ENCODE measurements around the gene NEGR1.

NEGR1 gene

GRCh38 chr1:71780681-71781080, 501.7 kb downstream of the NEGR1 start:
- no peak for DNase-seq (ENCODE audit: low read depth)

- DNase-seq (ENCODE audit: low read depth) = no peak
Measured at GRCh38 chr1:71778940-71779339, 503.4 kb downstream of the NEGR1 start.

- no peak for DNase-seq (ENCODE audit: low read depth)
Measured at GRCh38 chr1:71777094-71777493, 505.2 kb downstream of the NEGR1 start.

- DNase-seq (ENCODE audit: low read depth) = no peak
Measured at GRCh38 chr1:71774705-71775104, 507.6 kb downstream of the NEGR1 start.

GRCh38 chr1:71770121-71770520, 512.2 kb downstream of the NEGR1 start:
- DNase-seq (ENCODE audit: low read depth) = no peak

- DNase-seq (ENCODE audit: low read depth) = no peak
Measured at GRCh38 chr1:71766748-71767147, 515.6 kb downstream of the NEGR1 start.

GRCh38 chr1:71762514-71763255, 519.7 kb downstream of the NEGR1 start:
- no peak for DNase-seq (ENCODE audit: low read depth)

GRCh38 chr1:71755441-71755840, 526.9 kb downstream of the NEGR1 start:
- DNase-seq (ENCODE audit: low read depth) = no peak

GRCh38 chr1:71753746-71754145, 528.6 kb downstream of the NEGR1 start:
- no peak for DNase-seq (ENCODE audit: low read depth)

- DNase-seq (ENCODE audit: low read depth) = no peak
Measured at GRCh38 chr1:71745326-71745725, 537.0 kb downstream of the NEGR1 start.

- no peak for DNase-seq (ENCODE audit: low read depth)
Measured at GRCh38 chr1:71743862-71744261, 538.5 kb downstream of the NEGR1 start.

- DNase-seq (ENCODE audit: low read depth) = no peak
Measured at GRCh38 chr1:71738910-71739309, 543.4 kb downstream of the NEGR1 start.

- no peak for DNase-seq (ENCODE audit: low read depth)
Measured at GRCh38 chr1:71738256-71738655, 544.1 kb downstream of the NEGR1 start.

GRCh38 chr1:71737768-71738167, 544.6 kb downstream of the NEGR1 start:
- DNase-seq (ENCODE audit: low read depth) = no peak

- no peak for DNase-seq (ENCODE audit: low read depth)
Measured at GRCh38 chr1:71733121-71733520, 549.2 kb downstream of the NEGR1 start.

GRCh38 chr1:71721532-71721931, 560.8 kb downstream of the NEGR1 start:
- no peak for DNase-seq (ENCODE audit: low read depth)

GRCh38 chr1:71719330-71719729, 563.0 kb downstream of the NEGR1 start:
- DNase-seq (ENCODE audit: low read depth) = no peak

GRCh38 chr1:71717186-71717585, 565.2 kb downstream of the NEGR1 start:
- DNase-seq (ENCODE audit: low read depth) = no peak

GRCh38 chr1:71711456-71711855, 570.9 kb downstream of the NEGR1 start:
- no peak for DNase-seq (ENCODE audit: low read depth)

- DNase-seq (ENCODE audit: low read depth) = no peak
Measured at GRCh38 chr1:71706029-71706671, 576.2 kb downstream of the NEGR1 start.

- no peak for DNase-seq (ENCODE audit: low read depth)
Measured at GRCh38 chr1:71698186-71698585, 584.2 kb downstream of the NEGR1 start.

GRCh38 chr1:71695821-71696220, 586.5 kb downstream of the NEGR1 start:
- no peak for DNase-seq (ENCODE audit: low read depth)

GRCh38 chr1:71695084-71695483, 587.3 kb downstream of the NEGR1 start:
- DNase-seq (ENCODE audit: low read depth) = no peak

- no peak for DNase-seq (ENCODE audit: low read depth)
Measured at GRCh38 chr1:71693581-71693980, 588.8 kb downstream of the NEGR1 start.
